NOMO-1 (cell line): ENCODE data around the gene PARVG.

Experiments
- DNase-seq, 2 experiments: peaks; one replicate each; lab custom pipeline; 2025; ENCODE audit not compliant: unreplicated experiment in 2 of 2; lab: John Stamatoyannopoulos, UW

PARVG gene

DNA sequence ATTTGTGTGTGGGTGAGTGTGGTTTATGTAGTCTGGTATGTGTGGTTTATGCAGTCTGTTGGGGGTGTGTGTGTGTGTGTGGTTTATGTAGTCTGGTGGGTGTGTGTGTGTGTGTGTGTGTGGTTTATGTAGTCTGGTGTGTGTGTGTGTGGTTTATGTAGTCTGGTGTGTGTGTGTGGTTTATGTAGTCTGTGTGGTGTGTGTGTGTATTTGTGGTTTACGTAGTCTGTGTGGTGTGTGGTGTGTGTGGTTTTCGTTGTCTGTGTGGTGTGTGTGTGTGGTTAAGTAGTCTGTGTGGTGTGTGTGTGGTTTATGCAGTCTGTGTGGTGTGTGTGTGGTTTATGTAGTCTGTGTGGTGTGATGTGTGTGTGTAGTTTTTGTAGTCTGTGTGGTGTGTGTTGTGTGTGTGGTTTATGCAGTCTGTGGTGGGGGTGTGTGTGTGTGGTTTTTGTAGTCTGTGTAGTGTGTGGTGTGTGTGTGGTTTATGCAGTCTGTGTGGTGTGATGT is 26.2 kb upstream of the PARVG start:
- DNase-seq = no peak

DNA sequence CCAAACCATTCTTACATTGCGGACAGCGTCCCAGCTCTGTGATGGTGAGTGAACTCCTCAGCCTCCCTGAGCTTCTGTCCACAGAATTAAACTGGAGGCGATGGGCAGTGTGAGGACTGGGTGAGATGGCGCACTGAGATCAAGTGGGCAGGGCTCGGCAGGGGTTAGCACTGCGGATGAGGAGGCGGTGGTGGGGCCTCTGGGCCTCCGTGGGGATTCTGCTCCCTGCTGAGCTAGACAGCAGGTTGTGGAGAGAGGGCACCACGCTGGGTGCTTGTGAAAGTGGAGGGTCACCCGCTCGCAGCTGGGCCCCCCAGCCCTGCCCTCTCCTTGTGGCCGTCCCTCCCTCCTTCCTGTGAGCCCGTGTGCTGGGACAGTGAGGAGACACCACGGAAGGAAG is 25.6 kb upstream of the PARVG start:
- no peak for DNase-seq

DNA sequence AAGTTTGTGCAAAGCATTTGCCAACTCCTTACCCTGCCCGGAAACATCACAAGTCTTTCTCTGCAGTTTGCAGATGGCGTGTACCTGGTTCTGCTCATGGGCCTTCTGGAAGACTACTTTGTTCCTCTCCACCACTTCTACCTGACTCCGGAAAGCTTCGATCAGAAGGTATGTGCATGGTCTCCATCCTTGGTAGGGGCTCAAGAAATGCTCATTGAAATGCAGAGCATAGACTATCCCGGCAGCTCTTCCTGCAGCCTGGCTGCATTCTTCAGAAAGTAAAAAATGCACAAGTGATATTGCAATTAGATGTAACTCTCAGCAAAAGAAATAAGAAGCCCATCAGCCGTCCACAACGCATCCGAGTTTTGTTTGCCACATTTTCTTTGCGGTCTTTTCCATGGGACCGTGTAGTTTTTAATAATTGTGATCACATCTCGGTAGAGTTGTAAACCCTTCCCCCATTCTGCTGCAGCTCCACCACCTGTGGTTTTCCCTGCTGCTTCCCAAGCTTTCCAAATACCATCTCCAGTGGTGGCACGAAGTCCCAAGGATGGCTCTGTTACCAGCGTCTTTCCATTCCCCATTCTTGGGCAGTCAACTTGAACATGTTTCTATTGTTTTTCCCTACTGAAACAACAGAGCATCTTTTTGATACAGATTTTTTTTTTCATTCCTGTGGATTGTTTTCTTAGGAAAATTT is 22.7 kb upstream of the PARVG start:
- no peak for DNase-seq

DNA sequence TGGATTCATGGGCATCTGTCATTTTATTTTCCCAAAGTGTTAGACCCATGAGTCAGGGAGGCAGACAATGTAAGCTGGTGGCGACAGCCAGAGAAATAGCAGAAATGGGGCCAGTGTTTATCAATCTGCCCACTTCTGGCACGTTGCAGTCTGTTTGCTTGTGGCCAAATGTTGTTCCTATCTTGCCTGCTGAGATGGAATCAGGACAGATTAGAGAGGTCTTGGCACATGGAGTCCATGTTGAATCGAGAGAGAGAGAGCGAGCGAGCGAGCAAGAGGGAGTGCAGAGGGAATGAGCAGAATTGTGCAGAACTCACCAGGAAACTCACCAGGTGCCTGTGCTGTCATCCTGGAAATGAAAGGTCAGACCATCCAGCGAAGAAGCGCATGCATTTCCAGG is 21.9 kb upstream of the PARVG start:
- no peak for DNase-seq

DNA sequence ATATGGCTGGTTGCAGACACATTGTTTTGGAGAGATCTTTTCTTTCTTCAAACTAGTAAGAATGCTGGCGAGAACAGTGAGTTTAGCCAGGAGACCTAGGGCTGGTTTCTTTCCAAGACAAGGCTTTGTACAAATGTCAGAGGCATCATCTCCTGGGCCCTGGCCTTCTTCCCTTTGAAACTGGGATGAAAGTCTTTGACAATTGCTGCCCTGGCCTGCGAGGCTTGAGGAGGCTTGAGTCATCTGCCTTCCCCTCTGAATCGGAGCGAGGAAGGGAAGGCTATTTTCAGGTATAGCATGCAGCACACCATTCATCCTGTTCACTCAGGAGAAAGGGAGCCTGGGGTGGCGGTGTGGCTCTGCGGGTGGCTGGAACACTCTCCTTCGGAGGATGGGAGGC is 21.5 kb upstream of the PARVG start:
- DNase-seq = no peak

DNA sequence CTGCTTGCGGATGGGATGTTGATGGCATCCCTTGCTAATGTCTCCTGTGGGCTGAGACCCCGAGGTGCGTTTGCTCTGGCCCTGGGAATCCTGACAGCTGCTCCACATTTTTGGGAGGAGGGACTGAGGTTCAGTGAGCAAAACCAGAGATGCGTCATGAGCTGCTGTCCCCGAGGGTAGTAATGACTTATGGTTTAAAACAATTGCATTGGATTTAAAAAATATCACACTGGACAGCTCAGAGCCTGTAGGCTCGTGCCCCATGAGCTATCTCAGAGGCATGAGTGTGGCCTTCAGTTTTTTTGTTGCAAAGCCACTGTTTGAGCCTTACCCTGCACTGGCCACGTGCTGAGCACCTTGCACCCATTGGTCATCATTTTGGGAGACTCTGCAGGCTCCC is 20.9 kb upstream of the PARVG start:
- no peak for DNase-seq

DNA sequence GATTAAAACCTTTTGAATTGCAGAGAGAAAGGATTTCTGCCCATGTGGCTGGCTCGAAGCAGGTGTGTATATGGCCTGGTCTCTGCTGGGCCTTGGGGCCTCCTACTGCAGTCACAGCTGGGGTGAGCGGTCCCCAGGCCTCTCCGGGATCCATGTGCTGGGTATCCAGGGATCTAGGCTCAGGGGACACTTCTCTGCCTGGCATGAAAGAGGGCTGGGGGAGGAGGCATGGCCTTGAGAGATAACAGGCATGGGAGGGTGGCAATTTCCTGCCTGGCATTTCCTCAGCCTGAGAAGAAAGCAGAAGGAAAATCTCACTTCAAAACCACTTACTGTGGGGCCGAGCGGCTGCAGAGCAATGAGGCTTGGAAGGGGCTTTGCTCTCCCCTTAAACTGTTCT is 20.3 kb upstream of the PARVG start:
- DNase-seq = no peak

DNA sequence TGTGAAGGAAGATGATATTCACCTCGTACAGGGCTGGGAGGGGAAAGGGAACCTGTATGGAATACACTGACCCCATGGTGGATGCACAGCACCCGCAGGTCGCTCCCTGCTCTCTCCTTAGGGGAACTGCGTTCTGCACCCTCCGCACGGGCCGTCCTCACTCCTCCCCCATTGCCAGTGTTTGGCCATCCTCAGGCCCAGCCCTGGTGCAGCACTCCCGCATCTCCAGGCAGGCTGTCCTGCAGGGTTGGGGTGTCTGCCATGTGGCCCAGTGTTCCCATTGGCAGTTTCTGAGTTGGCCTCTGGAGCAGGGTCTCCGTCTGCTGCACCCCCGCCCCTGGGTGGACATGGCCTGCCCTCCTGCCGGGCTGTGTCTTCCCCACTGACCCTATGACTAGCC is 19.1 kb upstream of the PARVG start:
- no peak for DNase-seq

DNA sequence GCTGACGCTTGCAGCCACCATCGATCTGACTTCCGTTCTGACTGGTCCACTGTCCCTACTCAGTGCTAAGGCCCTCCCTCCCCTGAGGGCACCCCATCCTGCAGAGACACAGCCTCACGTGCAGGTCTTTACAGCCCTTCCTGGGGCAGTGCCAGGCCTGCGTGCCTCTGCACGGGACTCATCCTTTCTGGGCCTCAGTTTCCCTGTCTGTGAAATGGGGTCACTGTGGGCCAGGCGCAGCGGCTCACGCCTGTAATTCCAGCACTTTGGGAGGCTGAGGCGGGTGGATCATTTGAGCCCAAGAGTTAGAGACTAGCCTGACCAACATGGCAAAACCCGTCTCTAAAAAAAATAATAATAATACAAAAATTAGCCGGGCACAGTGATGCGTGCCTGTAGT is 17.8 kb upstream of the PARVG start:
- DNase-seq = no peak

DNA sequence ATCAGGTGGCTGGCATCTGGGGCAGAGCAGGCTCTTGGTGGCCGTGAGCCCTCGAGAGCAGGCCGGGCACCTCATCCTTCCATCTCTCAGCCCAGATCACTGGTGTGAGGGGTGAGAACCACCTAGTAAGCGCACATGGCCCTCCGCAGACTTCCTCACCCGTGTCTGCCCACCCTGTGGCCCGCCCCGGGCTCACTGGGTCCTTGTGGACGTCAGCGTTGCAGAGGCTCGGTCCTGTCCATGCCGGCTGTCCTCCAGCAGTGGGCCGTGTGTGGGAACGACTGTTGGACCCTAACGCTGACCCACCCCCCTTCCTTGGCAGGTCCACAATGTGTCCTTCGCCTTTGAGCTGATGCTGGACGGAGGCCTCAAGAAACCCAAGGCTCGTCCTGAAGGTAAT is 17.2 kb upstream of the PARVG start:
- DNase-seq = no peak

DNA sequence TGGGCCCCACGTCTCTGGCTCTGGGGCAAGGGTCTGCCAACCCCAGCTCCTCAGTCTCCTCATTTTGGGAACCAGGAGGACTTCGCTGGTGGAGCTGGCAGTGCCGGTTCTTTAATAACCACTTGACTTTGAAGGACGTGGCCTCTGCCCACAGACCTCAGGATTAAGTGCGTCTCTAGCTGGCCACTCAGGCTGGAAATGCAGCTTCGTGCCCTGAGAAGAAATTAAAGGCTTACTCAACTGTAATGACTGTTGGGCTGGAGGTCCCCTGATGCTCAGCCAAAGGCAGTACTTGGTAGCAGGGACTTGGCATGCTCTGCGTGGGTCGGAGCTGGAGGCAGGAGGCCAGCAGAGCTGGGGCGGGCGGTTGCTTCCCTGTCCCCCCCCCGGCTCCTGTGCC is 16.7 kb upstream of the PARVG start:
- DNase-seq = no peak

DNA sequence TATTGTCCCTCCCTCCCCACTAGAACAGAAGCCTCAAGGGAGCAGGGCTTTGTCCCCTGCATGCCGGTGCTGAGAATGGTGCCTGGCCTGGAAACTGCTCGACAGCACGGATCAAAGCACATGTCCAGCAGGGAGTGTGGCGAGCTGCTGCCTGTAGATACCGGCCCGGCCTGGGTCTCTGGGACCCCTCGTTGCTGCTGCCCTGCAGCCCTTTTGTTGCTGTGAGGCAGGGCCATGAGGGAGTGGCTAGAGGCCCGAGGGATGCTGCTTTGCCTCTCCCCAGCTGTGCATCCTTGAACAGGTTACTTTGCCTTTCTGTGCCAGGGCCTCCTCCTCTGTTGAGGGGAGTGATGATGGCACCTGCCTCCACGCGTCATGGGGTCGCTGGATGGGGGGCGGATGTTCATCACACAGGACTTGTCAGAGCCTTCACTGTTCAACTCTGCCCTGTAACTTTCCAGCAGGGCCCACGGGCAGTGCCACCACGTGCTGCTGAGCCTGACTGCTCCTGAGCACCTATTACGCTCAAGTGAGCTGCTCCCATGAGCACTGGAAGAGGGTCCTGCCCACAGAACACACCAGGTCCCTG is 15.3 kb upstream of the PARVG start:
- no peak for DNase-seq

DNA sequence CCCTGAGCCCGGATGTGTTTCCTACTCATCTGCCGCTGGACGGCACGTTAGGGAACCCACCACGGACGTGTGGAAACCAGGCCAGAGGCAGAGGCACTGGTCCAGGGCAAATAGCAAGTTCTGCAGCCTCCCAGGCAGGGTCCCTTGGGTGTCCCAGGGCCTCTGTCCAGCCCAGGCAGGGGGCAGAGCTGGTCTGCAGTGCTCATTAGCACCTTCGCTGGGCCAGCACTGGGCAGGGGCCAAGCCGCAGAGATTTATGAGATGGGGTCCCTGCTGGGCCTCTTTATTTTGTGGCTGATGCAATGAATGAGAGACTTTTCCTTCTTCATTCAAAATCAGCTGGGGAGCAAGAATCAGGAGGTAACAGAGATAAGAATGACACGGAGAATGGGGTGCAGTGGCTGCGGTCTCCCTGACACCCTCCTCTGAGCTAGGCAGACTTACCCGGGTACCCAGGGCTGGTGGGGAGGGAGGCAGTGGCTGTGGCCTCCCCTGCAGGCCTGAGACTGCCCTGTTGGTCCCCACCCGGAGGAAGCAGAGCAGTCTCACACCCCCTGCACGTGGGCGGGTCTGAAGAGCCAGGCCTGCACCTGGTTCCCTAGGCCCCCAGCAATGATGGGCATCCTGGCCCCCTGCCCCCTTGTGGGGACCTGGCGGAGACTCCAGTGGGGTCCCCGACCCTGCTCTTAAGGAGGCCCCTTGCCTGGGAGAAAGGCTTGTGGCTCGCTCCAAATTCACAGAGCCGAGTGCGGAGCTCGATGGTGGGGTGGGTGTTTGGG is 14.0 kb upstream of the PARVG start:
- no peak for DNase-seq

DNA sequence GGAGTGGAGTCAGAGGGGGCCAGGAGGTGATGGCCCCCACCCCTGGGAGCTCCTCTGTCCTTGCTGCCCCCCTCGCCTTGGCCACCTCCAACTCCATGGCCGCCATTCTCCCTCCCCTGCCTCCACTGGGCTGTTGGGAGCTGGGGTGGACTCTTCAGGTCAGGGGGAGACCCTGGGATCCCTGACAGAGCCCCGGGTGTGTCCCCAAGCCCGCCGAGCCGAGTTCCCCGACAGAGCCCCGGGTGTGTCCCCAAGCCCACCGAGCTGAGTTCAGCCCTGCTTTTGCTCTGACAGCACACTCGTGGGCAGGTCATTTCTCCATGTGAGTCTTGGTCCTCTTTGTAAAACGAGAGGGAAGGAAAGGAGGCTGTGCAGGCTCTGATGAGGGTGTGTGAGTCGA is 13.2 kb upstream of the PARVG start:
- no peak for DNase-seq

DNA sequence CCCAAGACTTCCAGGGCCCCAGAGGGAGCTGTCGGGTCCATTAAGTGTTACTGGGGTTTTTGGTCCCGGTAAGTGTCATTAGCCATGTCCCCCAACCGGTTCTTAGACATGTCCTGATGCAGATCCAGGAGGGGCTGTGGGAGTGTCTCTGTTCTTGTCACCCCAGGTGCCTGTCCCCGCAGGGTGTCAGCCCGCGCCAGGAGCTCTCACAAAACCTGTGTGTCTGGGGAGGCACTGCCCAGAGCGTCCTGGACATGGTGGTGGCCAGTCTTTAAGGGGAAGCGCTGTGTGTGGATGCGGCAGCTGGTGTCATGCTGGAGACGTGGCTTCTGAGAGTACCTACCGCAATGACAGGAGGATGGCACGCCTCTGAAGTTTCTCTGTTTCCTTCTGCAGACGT is 12.5 kb upstream of the PARVG start:
- DNase-seq = no peak

DNA sequence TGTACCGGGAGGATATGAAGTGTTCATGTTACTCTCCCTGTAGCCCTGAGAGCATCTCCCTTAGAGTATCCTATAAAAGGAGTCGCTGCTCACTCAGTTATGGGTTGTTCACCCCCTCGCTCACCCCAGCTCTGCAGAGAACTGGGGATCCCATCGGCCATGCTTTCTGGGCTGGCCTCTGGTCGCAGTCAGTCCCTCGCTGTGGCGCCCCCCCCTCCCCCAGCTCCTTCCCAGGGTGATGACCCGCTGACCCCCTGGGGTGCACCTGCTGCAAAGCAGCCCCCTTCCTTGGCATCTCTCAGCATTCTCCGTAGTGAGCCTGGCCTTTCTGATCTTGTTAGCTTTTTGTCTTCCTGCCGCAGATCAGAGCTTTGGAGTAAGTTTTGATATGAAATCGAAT is 10.3 kb upstream of the PARVG start:
- no peak for DNase-seq

DNA sequence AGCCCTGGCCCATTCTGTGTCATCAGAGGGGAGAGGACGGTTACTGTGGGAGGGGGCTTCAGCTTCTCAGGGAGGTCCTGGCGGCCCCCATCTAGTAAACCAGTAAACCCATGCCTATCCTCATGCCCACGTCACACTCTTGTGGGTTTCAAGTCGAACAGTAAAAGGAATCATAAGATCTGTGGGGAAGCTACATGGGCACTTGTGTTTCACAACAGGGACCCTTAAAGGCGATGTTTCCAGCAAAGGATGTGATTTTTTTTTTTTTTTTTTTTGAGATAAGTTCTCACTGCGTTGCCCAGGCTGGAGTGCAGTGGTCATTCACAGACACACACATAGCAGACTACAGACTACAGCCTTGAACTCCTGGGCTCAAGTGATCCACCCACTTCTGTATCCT is 9.2 kb upstream of the PARVG start:
- peak in 1 of 2 experiments; percentile 31 for DNase-seq

DNA sequence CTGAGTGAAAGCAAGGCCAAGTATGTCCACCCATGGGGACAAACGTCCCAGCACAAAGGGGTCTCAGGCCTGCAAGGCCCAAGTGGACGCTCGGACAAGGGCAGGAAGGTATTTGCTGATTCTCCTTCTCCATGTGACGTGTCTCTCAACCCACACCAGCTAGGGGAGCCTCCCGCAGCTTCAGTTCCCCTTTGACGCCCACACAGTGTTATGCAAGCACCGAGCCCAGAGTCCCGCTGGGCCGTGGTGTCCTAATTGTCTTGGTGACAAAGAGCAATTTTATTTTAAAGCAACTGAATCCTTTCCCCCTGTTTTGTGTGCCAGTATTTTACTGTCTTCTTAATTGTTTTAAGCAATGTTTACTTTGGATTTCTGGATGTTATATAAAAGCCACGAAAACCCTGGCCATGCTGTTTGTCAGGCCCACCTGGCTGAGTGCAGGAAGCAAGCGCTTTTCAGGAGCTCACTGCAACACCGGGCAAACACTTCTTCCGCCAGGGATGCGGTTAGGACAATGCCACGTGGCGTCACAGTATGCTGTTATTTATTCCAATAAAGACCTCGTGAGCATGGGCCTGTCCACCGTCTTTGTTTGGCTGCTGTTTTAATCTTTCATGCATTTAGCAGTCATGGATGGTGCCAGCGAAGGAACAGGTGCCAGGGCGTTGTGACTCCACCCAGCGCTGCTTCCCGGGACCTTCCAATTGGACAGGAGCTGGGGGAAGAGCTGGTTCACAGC is 8.2 kb upstream of the PARVG start:
- peak; percentile 90 to 96 for DNase-seq

DNA sequence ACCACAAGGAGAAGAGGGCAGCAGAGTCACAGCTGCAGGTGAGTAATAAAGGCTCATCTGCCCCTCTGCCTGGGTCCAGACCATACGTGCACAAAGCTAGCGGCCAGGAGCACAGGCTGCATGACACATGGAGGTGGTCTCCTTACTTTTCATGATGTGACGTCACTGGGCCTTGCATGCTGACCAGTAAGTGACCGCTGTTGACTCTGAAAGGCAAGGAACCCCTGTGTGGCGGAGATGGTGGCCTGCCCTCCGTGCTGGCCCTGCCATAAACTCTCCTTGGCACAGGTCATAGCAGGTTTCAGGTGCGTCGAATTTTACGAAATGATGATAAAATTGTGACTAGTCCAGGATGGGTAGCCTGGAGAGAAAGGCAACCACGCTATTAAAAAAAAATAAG is 7.6 kb upstream of the PARVG start:
- DNase-seq = no peak

DNA sequence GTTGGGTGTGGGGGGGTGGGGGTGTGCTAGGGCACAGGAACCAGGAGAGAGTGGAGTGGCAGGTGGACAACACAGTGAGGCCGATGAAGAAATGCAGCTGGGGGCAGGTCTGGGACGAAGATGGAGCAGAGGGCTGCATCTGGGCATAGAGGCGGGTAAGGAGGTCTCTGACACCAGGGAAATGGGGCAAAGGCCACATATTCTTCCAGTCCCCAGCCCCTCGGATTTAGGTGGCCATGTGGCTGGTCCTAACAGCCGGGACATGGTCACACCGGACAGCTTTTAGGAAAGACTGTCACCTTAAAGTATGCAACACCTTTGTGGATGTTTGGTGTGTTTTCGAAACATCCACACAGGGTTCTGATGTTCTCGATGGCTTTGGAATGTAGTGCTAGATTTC is 5.0 kb upstream of the PARVG start:
- no peak for DNase-seq
